GM23338 (cell line): Measurements from ENCODE around the gene RIPK1.
"Not testable (repeated sequence)": the region's sequence is repeated elsewhere in the genome, so short reads cannot be mapped to it uniquely, and the experiment has no call there.

ENCODE experiments used
- CTCF ChIP-seq, 2 experiments: fragments of 200-600 bp in 1 of 2; sonication (generic) in 1 of 2; conservative IDR thresholded peaks; 2 replicates each; pipeline versions ENCODE4 v1.5.1 to v1.6.1; 2016 to 2017; ENCODE audit warnings: antibody characterized with exemption in 2 of 2, low read depth in 2 of 2, mild to moderate bottlenecking in 2 of 2, moderate library complexity in 1 of 2
- ETS1 ChIP-seq: IDR thresholded peaks from 2 replicates; pipeline ENCODE4 v1.6.1; 2016; ENCODE audit warnings: antibody characterized with exemption
- POLR2AphosphoS5 ChIP-seq: IDR thresholded peaks from 2 replicates; pipeline ENCODE4 v1.6.1; 2016; ENCODE audit warnings: antibody characterized with exemption, low read depth

- not testable (repeated sequence) for TF ChIP-seq CTCF (conservative IDR thresholded peaks at IDR 0.05; ENCODE audit: low read depth in 2 of 2); POLR2AphosphoS5; ETS1
Observed at GRCh38 chr6:3078952-3079351, 10.7 kb downstream of the RIPK1 start.
